Thoracic aorta endothelial cell (primary cell): ENCODE measurements around the gene CHST6. TPM values are rescaled to one million over a fixed set of nuclear protein-coding genes. Genes with fewer than 3 reads are reported as not detected.

Source experiments
- total RNA-seq: library from RNA; depleted of rRNA; stranded (reverse); fragments of >200 nt; gene quantifications from 2 replicates; pipeline ENCODE4 v1.2.3, GENCODE V29; 2012

Gene CHST6
- 0.40 and 1.3 TPM in 2 replicates for total RNA-seq

DNA sequence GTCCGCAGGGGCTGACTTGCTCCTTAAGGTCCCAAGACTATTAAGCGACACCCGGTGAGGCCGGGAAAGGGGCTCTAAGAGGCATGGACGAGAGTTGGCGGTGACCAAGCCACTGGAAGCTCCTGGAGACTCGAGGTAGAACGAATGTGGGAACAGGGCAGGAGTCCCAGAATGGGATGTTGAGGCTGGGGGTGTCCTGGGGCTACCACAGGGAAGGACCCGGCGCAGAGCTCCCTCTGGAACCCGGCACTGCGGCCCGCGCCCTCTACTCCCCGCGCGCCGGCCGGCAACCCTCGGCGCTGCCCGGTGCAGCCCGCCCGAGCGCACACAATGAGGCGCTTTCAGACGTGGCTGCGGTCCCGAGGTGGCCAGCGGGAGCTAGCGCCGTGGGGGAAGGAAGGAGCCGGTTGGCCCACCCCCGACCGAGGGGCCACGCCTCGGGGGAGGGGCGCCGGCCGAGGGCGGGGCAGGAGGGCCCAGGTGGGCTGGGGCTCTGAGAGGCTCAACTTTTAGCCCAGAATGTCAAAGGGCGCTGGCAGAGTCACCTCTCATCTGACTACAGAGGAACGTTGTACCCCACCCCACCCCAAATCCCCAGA, at the start of gene CHST6:
Gene CHST6 (minus strand): TSS at position 366 of the 599 bp plus-strand sequence. CDS start 15,613 bp downstream, outside the sequence.

DNA sequence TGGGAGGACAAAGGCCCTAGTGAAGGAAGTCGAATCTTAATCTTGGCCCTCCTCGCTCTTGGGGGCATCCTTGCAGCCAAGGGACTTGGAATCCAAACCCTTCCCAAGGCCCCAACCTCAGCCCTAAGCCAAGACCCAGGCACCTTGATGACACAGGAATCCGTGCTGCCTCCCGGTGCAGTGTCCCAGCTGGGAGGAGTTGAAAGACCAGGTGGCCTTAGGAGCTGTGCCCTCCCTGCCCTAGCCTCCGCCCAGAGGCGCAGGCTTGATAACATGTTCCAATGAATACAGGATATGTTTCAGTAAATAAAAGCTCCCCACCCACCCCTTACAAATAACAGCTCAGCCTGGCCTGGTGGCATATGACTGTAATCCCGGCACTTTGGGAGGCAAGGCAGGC, 40.7 kb upstream of the CHST6 start, which contains the start of gene CHST5:
Gene CHST5 (minus strand): TSS at position 208 of the 400 bp plus-strand sequence. CDS start 5,724 bp downstream, outside the sequence.

DNA sequence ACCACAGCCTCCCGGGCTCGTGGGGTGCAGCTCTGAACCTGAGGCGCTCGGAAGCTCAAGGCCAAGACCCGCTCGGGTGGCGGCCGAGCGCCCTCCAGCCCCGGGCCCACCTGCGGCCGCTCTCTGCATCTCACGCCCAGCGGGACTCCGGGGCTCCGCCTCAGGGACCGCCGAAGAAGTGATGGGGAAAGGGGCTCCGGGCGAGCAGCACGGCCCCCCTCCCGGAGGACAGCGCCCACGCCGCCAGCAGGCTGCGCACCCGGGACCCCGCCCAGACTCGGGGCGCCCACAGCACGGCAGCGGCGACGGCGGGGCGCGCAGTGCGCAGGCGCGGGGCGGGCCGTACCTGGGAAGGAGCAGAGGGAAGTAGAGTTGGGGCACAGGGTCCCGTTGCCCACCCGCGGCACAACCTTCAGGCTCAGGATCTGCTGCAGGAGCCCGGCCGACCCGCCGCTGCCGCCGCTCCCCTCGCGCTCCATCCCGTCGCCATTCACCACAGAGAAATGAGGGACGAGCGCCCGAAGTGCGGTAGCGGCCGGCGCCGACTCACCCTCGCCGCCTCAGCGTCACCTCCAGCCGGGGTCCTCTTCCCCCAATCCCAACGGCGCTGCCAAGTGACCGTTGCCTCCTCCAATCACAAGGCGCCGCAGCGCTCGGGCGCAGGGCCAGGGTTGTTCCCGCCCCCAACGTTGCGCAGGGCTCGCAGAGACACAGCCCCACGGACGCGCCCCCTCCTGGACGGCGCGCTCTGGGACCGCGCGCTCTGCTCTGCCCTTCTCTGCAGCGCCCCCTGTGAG, 30.9 kb downstream of the CHST6 start, which contains the start of gene TMEM170A:
Gene TMEM170A (minus strand): TSS at position 568 of the 797 bp plus-strand sequence. CDS start 89 bp downstream, at position 479.

DNA sequence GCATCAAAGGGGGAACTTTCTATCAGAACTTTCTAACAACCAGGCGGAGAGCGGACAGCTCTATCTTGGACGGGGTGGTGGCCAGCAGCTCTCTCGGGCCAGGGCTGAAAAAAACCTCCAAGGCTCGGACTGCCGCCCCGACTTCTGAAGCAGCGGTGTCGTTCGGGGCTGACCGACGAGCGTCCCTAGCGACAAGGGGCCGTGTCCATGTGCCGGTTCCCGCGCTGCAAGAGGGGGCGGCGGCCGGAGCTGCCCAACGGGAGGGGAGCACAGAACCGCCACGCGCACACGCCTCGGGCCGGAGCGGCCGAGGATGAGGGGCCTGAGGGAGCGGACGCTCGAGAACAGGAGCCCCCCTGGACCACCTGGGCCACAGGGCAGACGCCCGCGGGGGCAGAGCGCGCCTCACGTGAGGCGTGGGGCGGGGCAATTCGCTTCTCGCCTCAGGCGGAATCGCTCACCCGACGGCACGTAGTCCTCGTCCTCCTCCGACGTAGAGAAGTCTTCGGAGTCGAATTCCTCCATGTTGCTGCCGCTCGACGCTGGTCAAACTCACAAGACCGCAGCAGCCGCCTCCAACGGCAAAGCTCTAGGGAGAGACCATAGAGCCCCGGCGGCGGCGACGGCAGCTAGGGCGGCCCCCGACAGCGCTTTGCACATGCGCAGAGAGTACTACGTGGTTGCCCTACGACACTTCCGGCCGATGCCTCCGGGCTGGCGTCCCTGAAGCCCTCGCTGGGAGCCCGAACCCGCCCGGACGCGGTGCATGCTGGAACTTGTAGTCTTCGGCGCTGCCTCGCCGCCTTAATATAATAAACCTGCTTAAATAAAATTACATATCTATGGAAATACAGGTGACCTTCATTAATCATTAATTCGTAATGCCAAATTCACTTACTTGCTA, 62.2 kb downstream of the CHST6 start, which contains the start of gene CFDP1:
Gene CFDP1 (minus strand): TSS at position 676 of the 904 bp plus-strand sequence. CDS start 151 bp downstream, at position 525.

Other genes starting within 250 kb of the CHST6 start
- gene BCAR1, start 243.8 kb downstream of the CHST6 start, total RNA-seq: 190 and 266 TPM in 2 replicates
- gene CFDP1, start 61.9 kb downstream of the CHST6 start, total RNA-seq: 76.3 and 91.3 TPM in 2 replicates
- gene TMEM170A, start 30.8 kb downstream of the CHST6 start, total RNA-seq: 32.4 and 44.2 TPM in 2 replicates
- gene CHST5, start 40.7 kb upstream of the CHST6 start, total RNA-seq: not detected in 2 replicates
- 11.3 and 11.7 TPM in 2 replicates for gene TMEM231, start 60.8 kb upstream of the CHST6 start, total RNA-seq
- 49.7 and 50.1 TPM in 2 replicates for gene GABARAPL2, start 70.9 kb upstream of the CHST6 start, total RNA-seq
- gene ADAT1, start 127.8 kb upstream of the CHST6 start, total RNA-seq: 74.5 and 82.1 TPM in 2 replicates
- 220 and 225 TPM in 2 replicates for gene KARS1, start 152.2 kb upstream of the CHST6 start, total RNA-seq
- gene TERF2IP, start 152.3 kb upstream of the CHST6 start, total RNA-seq: 34.5 and 42.3 TPM in 2 replicates
- gene CPHXL2, start 181.6 kb upstream of the CHST6 start, total RNA-seq: not detected in 2 replicates
- gene DUXB, start 206.0 kb upstream of the CHST6 start, total RNA-seq: not detected in 2 replicates
- not detected in 2 replicates for gene CPHXL, start 231.0 kb upstream of the CHST6 start, total RNA-seq